Measurements from ENCODE around the gene FCHO1.
A peak's percentile ranks its signal among the peaks of the same experiment; 100 is the strongest.

Gene FCHO1

DNA sequence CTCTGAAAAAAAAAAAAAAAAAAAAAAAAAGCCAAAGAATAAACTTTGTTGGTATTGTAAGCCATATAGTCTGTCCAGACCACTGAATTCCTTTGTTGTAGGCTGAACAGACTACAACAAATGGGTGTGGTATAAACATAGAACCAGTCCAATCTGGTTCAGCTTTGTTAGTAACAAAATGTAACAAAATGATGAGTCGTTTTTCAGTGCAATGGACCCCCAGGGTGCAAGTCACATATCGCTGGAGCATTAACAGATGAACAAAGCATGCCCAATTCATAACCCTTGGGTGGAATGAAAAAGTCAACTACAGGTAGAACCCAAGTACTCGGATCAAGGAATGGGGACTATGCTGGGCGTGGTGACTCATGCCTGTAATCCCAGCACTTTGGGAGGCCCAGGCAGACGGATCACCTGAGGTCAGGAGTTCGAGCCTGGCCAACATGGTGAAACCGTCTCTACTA, 13.6 kb upstream of the FCHO1 start:
- DNase-seq, result no peak

DNA sequence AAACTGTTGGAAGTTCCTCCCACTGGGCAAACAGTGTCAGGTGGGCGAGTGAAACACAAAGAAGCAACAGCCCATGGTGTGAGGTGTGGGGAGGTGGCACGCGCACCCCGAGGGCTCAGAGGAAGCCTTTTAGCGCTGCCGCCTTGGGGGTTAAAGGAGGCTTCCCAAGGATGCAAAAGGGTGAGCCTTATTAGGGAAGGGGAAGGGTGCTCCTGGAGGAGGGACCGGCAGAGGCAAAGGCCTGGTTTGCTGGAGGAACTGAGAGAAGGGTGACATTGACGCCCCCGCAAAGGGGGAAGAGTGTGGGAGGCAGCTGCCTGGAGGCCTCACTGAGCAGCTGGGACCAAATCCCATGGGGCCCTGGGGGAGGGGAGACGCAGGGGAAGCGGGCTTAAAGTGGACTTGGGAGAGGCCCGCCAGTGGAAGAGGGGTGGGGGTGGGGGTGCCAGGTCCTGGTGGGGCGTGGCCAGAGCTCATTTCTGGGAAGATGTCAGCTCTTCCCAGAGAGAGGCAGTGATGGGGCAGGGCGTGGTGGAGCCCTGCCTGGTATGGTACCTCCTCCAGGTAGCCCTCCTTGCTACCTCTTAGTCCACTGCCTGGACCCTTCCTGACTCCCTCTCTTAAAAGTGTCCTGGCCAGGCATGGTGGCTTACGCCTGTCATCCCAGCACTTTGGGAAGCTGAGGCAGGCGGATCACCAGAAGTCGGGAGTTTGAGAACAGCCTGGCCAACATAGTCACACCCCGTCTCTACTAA, 12.0 kb upstream of the FCHO1 start:
- DNase-seq, result no peak

DNA sequence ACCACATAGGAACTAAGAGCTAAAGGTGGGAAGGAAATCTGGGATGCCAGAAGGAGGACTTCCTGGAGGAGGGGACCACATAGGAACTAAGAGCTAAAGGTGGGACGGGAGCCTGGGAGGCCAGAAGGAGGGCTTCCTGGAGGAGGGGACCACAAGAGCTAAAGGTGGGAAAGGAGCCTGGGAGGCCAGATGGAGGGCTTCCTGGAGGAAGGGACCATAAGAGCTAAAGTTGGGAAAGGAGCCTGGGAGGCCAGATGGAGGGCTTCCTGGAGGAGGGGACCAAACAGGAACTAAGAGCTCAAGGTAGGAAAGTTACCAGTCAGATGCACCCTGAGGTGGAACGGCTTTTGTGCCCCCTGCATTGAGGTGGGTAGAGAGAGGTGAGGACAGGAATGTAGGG, 9.8 kb upstream of the FCHO1 start:
- DNase-seq, result no peak

DNA sequence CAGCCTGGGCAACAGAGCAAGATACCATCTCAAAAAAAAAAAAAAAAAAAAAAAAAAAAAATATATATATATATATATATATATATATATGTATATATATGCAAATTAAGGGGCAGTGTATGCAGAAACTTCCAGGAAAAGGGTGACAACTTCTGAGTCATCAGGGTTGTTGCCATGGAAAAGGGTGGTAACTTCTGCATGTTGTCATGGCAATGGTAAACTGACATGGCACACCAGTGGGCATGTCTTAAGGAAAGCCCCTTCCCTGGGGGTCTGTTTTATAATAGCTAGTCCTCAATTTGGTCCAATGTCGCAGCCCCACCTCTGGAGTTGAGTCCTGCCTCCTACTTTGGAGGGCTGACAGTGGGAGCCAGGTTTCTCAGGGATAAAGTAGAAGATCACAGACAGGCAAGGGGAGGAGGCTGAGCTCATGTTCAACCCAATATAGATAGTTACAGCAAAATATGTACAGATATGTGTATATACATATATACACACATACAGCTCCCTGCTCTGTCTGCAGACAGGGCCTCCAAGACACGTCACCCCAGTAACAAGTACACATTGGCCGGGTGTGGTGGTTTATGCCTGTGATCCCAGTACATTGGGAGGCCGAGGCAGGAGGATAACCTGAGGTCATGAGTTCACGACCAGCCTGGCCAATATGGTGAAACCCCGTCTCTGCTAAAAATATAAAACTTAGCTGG, 7.2 kb upstream of the FCHO1 start:
- DNase-seq, result no peak

DNA sequence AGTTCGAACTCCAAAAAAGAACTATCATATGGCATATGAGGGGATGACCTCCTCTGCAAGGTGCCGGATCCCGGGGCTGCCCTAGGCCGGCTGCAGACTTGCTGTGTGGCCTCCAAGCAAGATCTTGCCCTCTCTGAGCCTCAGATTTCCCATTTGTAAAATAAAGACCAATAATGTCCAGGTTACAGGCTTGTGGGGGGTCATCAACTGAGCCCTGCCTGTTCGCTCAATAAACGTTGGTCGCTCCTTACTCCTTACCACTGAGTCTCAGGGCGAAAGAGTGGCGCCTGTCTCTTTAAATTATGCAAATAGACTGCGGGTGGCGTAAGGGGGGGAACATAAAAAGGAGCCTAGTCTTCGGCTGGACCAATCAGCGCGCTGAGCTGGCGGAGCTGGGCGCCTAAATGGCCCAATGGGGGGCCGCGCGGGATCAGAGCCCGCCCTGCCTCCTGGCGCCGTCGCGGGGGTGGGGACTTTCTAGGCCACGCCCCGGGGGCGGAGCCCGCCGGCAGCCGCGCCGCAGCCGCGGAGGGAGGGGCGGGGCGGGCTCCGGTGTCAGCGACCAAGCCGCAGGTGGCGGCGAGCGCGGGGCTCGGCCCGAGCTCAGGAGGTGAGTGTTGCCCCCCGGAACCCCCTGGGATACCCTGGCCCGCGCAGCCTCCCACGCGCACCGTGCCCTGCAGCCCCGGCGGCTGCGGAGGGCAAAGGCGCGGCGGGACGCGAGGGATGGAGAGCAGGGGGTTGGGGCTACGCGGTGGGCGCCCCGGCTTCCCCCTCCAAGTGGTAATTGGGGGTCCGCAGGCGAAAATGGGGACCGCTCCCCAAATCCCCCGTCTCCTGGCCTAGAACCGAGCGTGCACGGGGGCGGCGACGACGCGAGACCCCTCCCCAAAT, 3.8 kb upstream of the FCHO1 start:
- DNase-seq, result peak; percentile 95

DNA sequence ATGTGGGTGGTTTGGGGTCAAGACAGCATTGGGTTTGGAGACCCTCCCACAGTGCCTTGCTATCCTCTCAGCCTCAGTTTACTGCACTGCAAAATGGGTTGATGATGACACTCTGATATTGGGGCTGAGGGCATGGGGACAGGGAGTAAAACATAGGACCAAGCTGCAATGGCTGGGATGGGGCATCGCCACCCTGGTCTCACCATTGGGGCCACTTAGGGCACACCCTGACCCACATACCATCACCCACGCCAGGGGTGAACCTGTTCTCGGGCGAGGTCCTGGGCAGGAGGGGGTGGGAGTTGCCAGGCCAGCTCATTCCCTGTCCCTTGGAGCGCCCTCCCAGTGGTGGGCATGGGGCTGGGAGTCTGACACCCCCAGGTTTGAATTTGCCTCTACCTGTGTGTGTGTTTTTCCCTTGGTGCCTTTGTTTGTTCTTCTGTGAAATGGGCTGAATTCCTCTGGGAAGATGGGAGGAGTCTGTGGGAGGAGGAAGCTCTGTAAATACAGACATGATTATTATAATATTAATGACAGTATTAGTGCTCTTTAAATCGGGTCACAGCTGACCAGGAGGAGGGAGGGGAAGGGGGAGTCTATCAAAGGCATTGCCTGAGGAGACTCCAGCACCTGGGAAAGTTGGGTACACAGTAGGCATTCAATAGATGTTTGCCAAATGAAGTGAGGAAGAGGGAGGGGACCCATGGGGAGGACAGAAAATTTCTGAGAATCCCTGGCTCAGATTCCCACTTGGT, 2.2 kb upstream of the FCHO1 start:
- no peak for DNase-seq

DNA sequence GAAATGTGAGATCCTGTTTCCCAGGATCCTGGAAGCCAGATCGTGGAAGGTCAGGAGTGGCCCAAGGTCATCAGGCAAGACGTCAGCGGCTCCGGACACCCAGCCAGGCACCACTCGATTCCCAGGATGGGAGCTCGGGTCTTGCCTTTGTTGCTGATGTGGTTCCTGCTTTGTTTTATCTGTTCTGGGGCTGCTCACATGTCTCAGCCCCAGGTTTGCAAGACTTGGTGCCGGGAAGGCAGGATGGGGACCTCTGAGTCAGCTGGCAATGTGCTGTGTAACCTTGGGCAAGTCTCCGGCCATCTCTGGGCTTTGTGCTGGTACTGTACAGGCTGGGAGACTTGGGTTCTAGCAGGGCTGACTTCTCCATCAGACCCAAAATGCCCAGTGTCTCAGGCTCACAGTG, 1.4 kb upstream of the FCHO1 start:
- DNase-seq, result peak; percentile 29

DNA sequence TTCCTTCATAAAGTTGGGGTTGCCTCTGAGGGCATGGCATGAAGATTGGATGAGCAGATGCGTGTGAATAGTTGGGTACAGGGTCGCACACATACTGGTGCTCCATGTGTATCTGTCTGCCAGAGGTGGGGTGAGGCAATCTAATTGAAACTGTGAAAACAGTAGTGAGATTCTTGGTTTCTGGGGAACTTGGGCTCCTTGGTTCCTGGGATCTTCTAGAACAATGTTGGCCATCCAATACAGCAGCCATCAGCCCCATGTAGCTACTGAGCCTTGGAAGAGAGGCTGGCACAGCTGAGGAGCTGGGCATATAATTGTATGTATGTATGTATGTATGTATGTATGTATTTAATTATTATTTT, 616 bp downstream of the FCHO1 start:
- no peak for DNase-seq

DNA sequence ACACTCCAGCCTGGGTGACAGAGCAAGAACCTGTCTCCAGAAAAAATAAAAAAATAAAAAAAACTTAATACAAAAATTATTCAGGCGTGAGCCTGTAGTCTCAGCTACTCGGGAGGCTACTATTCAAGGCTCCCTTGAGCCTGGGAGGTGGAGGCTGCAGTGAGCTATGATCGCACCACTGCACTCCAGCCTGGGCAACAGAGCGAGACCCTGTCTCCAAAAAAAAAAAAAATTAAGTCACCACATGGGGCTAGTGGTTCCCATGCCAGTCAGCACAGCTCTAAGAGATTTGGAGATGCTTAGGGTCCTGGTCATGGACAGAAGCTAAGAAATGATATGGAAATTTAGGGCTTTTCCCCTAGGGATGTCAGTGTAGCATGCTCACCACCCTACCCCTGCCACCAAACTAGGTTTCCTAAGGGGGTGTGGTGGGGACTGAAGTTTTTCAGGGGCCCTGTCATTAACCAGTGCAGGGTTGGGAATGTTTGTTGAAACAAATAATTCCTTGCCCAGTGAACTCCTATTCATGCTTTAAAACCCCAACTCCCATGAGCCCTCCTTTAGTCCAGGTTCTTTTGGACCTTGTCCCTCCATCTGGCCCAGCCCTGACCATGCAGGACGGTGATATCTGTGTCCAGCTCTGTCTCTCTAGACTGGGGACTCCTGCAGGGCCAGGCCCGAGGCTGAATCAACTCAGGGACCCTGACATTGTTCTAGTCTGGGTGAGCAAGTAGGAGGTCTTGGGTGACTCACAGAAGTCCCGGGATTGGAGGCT, 1.8 kb downstream of the FCHO1 start:
- DNase-seq, result no peak

DNA sequence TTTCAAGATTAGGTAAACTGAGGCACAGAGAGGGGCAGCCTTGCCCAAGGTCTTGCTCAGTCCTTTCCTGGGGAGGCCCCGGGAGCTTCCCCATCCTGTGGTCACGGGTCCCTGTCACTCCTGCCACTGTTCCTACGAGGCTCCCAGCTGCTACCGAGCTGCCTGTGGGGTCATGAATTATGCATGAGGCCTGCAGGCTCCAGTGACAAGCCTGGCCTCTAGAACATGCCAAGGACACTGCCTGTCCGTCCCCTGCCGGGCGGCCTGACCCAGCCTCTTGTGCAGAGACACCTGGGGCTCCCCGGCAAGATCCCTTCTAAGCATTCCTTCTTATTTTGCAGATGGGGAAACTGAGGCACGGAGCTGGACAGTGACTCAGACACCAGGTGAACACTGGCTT, 2.7 kb downstream of the FCHO1 start:
- no peak for DNase-seq

DNA sequence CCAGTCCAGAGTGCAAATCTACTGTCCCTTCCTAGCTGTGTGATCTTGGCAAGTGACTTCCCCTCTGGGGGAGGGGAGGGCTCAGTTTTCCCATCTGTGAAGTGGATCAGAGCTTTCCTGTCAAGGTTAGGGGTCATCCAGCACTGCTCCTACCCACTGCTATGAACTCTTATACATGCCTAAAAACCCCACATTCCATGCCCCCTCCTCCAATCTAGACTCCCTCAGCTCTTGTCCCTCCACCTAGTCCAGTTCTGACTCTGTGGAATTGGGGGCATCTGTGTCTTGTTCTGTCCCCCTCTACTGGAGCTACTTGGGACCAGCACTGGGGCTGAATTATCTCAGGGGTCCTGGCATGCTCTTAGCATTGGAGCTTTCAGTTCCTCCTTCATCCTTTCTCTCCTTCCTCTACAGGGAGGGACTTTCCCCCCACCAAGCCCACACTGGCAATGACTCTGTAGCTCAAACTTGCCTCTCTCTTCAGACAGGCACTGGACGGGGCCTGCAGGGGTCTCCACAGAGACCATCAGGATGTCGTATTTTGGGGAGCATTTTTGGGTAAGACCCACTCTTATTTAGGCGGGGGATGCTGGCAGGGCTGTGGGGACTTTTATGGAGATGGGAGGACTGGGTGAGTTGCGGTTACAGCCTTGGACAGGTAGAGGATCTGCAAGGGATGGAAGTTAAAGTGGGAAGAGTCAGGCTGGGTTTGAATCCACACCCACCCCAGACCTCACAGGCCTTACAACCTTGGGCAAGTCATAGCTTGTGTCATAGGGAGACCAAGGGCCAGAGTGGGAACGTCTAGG, 3.6 kb downstream of the FCHO1 start:
- no peak for DNase-seq

DNA sequence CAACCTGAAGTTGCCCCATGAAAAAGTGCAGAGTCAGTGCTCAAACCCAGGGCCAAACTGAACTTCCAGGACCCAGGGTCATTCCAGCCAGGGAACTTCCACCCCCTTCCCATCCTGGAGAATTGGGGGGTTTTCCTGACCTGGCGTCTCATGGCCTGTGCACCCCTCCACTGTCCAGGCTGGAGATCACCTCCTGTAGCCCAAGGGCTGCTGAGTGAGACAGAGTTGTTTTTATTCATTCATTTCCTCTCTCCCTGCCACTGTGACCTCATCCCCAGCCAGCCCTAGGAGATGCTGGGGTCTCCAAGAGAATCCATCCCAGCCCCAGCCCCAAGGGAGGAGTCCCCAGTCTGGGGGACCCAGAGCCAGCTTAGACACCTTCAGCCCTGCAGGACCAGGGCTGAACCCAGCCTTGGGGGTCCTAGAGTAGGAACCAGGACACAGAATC, 4.2 kb downstream of the FCHO1 start:
- no peak for DNase-seq

DNA sequence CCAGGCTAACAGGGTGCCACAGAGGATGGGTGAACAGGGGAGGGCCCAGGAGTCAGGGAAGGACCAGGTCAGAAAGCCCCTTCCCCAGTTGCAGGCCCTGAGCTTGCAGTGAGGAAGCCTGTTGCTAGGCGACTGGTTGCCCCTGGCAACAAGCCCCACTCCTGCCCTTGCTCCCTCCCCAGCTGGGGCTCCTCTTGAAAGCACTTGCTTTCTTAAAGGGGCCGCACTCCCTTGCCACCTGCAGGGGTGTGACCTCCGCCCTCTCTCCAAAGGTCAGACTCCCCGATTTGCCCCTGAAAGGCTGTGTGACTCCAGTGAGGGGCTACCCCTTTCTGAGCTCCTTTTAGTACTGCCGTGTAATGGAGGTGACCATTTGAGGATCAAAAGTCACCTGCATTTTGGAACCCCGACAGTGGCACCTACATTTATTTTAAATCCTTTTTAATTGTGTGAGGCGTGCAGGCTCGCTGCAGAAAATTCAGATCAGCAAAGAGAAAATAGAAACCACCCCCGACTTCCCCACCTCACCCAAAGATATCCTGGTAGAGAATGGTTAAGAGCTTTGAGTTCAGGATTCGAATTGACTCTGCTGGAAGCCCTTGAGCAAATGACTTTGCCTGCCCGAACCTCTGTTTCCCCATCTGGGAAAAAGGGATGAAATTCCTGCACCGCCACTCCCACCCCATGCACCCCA, 4.8 kb downstream of the FCHO1 start:
- DNase-seq, result peak; percentile 26

DNA sequence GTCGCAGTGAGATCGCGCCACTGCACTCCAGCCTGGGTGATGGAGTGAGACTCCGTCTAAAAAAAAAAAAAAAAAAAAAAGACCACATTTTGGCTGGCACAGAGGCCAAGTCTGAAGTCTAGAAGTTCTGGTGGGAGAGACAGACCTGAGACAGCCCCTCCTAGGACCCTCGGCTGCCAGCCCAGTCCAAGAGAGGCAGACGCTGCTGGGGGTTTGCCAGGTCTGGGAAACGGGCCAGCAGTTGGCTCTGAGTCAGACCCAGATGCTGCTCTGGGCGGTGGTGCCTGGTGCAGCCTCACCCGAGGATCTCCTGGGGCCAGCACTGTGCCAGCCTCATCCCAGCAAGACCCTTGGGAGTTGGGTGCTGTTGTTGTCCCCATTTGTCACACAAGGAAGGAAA, 5.8 kb downstream of the FCHO1 start:
- no peak for DNase-seq

DNA sequence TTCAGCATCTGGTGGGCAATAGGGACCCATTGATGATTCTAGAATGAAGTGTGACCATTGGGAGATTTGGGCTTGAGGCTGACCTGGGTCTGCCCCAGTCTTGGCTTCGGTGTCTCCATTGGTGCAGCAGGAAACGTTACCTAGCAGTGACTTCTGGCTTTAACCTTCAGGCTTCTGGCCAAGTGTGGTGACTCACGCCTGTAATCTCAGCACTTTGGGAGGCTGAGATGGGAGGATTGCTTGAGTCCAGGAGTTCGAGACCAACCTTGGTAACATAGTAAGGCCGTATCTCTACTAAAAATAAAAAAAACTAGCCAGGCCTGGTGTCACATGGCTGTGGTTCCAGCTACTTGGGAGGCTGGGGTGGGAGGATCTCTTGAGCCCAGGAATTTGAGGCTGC, 7.2 kb downstream of the FCHO1 start:
- DNase-seq, result no peak

DNA sequence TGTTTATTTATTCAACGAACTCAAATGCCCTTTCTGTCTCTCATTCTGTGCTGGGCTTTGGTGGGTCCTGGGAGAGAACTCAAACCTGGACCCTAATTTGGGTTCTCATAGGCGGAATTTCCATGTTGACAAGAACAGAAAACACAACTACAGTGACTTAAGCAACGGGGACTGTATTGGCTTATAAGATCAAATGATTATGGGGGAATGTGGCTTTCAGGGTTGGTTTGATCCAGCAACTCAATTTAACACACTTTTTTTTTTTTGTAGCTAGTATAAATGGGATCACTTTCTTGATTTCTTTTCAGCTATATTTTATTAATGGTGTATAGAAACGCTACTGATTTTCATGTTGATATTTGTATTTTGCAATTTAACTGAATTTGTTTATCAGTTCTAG, 9.9 kb downstream of the FCHO1 start:
- DNase-seq, result no peak

DNA sequence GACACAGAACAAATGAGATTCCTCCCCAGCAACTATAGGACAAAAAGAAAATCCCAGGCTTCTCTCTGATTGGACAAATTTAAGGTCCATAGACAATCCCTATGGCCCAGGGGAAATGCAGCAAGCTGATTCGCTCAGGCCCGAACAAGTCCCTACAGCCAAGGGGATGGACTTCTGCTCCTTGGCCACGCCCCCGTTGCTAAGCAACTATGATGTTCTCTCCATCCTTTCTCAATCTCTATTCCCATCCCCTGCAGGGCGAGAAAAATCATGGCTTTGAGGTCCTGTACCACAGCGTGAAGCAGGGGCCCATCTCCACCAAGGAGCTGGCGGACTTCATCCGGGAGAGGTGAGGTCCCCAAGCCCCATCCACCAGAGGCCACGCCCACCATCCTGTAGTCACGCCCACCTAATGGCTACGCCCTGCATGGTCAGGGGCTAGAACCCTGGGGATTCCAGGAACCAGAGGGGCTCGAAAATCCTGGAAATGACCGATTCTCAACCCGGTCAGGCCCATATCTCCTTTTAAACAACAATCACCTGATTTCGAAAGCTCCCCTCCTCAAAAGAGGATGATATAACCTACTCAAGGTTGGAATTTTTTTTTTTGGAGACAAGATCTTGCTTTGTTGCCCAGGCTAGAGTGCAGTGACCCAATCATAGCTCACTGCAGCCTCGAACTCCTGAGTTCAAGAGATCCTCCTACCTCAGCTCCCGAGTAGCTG, 11.4 kb downstream of the FCHO1 start:
- no peak for DNase-seq

DNA sequence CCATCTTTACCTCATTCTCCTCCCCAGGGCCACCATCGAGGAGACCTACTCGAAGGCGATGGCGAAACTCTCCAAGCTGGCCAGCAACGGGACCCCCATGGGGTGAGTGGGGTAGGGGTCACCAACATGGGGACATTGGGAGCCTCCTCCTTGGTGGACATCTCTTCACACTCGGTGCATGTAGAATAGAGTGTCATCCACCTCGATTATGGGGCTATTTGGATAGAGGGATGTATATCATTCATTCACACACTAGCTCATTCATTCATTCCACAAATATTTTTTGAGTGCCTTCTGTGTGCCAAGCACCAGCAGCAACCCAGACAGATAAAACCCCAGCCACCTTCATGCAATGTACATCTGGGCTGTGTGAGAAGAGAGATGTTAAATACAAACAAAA, 13.1 kb downstream of the FCHO1 start:
- DNase-seq, result no peak

DNA sequence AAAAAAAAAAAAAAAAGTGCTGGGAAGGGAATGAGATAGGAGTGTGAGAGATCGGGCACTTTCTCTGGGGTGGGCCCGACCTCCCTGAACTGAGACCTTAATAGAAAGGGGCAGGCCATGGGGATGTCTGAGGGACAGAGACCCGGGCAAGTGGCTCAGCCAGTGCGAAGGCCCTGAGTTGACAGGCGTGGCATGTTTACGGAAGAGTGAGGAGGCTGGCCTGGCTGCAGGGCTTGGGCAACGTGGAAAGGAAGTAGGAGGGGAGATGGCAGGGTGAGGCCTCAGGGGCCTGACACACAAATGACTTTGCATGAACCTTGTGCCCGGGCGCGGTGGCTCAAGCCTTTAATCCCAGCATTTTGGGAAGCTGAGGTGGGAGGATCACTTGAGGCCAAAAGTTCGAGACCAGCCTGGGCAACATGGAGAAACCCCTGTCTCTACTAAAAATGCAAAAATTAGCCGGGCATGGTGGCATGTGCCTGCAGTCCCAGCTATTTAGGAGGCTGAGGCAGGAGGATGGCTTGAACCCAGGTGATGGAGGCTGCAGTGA, 13.9 kb downstream of the FCHO1 start:
- no peak for DNase-seq
